DND-41 (cell line): ENCODE data around the gene RUNX3.

Source experiments
- EZH2 ChIP-seq: IDR thresholded peaks from 3 replicates; pipeline ENCODE4 v1.6.1; 2012; ENCODE audit warnings: borderline replicate concordance, low read depth, mild to moderate bottlenecking, moderate library complexity, low read length, inconsistent platforms; ENCODE audit not compliant: severe bottlenecking
- TF ChIP-seq, protein P1 (sequence below): IDR thresholded peaks from 2 replicates; pipeline ENCODE4 v1.5.1; 2012; ENCODE audit warnings: borderline replicate concordance, low read length, moderate library complexity, mild to moderate bottlenecking; ENCODE audit not compliant: poor library complexity, severe bottlenecking; ENCODE audit errors: extremely low read depth

DNA sequence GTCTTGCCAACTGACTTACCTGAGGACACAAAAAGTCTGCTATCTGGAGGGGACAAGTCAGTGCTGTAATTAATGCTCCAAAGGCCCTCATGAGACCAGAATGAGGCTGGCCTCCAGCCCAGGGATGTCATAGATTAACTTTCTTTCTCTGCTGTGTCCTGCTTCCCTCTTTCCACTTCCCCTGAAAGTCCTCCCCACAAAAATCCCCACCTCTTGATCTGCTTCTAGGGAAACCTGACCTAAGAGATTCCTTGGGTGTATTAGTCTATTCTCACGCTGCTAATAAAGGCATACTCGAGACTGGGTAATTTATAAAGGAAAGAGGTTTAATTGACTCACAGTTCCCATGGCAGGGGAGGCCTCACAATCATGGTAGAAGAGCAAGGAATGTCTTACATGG, 39.2 kb downstream of the RUNX3 start:
- TF ChIP-seq, protein P1, sequence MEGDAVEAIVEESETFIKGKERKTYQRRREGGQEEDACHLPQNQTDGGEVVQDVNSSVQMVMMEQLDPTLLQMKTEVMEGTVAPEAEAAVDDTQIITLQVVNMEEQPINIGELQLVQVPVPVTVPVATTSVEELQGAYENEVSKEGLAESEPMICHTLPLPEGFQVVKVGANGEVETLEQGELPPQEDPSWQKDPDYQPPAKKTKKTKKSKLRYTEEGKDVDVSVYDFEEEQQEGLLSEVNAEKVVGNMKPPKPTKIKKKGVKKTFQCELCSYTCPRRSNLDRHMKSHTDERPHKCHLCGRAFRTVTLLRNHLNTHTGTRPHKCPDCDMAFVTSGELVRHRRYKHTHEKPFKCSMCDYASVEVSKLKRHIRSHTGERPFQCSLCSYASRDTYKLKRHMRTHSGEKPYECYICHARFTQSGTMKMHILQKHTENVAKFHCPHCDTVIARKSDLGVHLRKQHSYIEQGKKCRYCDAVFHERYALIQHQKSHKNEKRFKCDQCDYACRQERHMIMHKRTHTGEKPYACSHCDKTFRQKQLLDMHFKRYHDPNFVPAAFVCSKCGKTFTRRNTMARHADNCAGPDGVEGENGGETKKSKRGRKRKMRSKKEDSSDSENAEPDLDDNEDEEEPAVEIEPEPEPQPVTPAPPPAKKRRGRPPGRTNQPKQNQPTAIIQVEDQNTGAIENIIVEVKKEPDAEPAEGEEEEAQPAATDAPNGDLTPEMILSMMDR, result no peak
- no peak for TF ChIP-seq EZH2
